NCI-H526 (cell line): Measurements from ENCODE around the gene CLIP1.
"Not testable (repeated sequence)": the region's sequence is repeated elsewhere in the genome, so short reads cannot be mapped to it uniquely, and the experiment has no call there.

Source experiments
- DNase-seq, 2 experiments: peaks; one replicate each; lab custom pipeline; 2025; lab: John Stamatoyannopoulos, UW

CLIP1 gene

DNA sequence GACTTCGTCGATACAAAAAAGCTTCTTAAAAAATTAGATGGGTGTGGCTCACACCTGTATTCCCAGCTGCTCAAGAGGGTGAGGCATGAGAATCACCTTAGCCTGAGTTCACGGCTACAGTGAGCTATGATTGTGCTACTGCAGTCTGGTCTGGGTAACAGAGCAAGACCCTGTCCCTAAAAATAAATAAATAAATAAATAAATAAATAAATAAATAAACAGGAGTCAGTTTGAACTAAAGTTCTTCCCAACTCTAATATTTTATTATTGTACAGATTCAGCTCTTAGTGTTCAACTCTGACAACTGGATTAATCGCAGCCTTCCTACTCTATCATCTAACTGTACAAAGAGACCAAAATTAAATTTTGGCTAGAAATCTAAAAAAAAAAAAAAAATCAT lies 12.7 kb upstream of the CLIP1 start:
- DNase-seq, result no peak

GRCh38 chr12:122429043-122429442 lies 6.6 kb upstream of the CLIP1 start:
- DNase-seq, result not testable (repeated sequence)

DNA sequence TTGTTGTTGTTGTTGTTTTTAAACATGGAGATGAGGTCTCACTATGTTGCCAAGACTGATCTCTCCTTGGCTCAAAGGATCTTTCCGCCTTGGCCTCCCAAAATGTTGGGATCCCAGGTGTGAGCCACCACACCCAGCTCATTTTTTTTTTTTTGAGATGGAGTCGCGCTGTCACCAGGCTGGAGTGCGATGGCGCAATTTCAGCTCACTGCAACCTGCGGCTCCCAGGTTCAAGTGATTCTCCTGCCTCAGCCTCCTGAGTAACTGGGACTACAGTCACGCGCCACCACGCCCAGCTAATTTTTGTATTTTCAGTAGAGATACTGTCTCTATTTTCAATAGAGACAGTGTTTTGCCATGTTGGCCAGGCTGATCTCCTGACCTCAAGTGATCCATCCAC lies 4.9 kb upstream of the CLIP1 start:
- DNase-seq, result no peak

DNA sequence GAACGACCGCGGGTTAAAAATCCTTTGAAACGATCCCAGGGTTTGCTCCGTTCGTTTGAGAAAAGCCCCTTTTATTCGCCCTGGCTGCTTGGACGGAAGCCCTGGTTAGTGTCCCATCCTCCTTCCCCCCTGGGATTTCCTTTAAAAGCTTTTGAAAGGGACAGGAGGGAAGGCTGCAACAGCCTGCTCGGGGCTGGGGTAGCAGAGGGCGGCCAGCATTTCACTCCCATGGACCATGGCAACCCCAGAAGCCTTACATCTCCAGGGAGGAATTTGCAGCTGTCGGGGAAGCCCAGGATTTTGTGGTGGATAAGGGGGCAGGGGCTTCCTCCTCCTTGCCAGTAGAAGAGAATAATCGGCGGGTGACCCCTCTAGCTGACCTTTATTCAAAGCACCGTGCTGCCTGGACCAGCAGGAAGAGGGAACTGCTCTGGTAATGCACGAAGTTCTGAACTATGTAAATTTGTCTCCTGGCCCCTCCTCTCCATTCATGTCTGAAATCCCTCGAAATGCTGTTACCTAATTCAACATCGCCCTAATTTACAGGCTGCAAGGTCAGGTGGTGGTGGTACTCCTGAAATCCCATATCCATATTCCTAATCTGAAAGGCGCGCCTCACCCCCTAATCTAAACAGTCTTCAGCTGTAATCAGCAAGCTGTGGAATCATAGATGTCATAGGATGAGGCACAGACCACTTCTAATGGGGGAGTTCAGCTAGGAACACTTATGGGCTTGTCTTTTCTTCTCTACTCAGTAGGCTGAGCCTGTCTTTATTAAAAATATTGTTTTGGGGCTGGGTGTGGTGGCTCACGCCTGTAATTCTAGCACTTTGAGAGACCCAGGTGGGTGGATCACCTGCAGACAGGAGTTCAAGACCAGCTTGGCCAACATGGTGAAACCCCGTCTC lies 1.0 kb upstream of the CLIP1 start:
- peak; percentile 53 to 68 for DNase-seq

DNA sequence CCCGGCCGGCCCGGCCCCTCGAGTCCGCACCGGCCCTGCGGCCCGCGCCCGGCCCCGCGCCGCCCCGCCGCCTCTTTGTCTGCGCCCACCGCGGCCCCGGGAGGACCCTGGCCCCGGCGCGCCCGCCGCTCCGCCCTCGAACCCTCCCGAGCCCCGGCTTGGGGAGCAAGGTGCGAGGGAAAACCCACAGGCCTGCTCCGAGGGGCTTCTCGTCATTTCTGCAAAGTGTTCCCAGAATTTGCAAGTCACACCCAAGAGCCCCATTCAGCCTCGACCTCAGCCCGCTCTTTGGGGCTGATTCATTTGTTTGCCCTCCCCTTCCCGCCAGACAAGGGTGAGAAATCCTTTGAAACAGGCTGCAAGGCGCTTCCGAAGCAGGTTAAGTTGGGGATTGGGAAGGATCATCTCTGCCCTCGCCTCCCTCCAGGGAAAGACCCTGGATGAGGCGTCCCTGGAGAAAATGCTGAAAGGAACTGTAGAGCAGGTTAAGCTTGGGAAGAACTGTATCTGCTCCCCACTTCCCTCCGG lies 325 bp upstream of the CLIP1 start:
- peak; percentile 53 to 79 for DNase-seq

DNA sequence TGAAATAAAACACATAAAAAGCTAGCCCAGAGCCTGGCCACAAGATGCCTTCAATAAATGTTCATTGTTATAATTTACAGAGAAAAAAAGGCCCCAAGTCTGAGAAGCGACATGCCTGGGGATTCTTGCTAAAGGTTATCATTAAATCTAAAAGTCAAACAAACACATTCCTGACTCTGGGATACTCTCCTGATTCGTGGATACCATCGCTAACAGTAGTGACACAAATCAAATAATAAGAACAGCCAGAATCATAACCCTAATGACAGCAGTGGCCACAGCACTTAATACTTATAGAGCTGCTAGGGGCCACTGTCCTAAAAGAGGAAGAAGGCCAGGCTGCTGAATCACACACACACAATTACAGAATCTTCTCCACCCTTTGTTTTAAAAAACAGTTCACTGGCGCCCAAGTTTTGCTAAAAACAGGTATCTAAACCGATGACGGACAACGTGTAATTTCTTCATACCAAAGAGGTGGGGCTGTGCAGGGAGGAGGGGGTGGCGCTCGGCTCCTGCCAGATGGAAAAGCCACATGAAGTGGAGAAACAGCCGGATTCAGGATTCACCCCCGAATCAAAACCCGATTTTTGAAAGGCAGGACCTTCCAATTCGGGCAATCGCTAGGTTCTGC lies 1.2 kb downstream of the CLIP1 start:
- DNase-seq, result peak in 1 of 2 experiments; percentile 54

GRCh38 chr12:122420471-122421162 lies 1.9 kb downstream of the CLIP1 start:
- no peak for DNase-seq

DNA sequence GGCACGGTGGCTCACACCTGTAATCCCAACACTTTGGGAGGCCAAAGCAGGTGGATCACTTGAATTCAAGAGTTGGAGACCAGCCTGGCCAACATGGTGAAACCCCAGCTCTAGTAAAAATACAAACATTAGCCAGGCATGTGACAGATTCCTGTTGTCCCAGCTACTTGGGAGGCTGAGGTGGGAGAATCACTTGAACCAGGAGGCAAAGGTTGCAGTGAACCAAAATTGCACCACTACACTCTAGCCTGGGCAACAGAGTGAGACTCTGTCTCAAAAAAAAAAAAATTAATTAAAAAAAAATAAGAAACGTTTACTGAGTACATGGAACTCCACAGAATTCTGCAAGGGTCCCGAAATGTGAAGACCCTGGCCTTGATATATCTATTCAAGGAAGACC lies 3.4 kb downstream of the CLIP1 start:
- not testable (repeated sequence) for DNase-seq

DNA sequence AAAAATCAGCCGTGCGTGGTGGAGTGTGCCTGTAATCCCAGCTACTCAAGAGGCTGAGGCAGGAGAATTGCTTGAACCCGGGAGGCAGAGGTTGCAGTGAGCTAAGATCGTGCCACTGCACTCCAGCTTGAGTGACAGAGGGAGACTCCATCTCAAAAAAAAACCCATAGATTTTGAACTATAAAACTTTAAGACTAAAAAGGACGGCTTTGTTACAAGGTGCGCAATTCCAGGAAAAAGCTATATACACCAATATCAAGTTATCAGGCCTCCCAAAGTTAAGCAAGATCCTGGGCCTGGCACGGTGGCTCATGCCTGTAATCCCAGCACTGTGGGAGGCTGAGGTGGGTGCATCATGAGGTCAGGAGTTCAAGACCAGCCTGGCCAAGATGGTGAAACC lies 6.8 kb downstream of the CLIP1 start:
- DNase-seq, result not testable (repeated sequence)

DNA sequence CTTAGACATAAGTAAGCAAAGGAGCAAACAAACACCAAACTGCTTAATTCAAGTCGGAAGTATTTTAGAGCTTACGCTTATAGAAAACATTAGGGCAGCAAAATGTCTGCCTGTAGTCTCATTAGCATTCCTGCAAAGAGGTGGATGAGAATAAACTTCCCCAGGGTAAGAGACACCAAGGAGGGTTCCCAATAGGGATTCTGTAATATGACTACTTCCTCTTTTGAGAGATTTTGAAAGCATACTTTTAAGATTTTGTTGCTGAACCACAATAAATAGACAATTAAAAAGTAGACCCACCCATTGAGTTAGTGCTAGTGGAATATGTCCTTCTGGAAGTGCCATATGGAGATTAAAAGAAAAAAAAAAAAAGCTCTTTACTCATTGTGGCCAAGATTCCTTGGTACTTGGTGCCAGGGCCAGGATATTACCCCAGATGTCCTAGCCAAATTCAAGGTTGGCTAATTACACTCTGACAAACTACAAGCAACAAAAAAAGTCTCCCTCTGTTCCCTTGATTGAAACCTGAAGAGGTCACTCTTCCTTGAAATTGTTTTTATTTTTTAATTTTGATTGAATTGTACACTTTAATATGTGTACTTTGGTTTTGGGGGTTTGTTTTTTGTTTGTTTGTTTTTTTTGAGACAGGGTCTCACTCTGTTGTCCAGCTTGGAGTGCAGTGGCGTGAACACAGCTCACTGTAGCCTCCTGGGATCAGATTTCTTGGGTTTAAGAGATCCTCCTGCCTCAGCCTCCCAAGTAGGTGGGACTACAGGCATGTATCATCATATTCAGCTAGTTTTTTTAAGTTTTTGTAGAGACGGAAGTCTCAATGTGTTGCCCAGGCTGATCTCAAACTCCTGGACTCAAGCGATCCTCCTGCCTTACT lies 8.7 kb downstream of the CLIP1 start:
- no peak for DNase-seq

DNA sequence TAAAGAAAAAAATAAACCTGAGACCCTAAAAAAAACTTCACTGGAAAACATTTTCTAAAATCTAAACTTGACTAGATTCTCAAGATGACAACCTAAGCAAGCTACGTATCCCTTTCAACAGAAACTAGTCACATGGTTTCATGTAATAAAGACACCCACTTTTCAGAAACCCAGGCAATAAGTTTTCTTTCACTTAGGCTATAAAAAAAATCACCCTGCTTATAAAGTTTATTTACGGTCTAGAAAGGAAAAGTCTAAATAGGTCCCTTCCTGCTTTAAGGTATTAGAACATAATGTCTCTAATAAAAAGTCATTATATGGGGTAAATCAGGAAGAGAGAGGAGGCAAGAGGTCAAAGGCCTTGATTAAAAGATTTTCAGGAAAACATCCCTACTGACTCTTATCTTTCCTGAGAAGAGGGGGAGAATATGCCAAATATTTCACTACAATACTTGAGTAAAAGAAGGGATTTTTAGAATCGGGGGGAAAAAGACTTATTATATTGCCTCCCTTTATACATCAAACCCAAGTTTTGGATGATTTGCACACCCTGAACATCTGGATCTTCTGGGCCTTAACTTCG lies 9.5 kb downstream of the CLIP1 start:
- DNase-seq, result no peak

GRCh38 chr12:122411537-122411936 lies 10.9 kb downstream of the CLIP1 start:
- DNase-seq, result no peak

DNA sequence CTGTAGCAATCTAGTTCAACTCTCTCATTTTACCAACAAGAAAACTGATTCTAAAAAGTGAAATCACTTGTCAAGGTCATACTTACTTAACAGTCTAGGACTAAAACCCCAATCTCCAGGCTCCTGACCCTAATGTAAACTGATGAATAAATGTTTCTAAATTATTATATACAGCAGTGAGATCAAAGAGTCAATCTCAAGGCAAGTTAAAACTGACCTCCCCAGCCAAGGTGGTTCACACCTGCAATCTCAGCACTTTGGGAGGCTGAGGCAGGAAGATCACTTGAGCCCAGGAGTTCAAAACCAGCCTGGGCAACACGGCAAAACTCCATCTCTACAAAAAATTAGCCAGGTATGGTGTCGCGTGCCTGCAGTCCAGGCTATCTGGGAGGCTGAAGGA lies 15.3 kb downstream of the CLIP1 start:
- DNase-seq, result no peak

DNA sequence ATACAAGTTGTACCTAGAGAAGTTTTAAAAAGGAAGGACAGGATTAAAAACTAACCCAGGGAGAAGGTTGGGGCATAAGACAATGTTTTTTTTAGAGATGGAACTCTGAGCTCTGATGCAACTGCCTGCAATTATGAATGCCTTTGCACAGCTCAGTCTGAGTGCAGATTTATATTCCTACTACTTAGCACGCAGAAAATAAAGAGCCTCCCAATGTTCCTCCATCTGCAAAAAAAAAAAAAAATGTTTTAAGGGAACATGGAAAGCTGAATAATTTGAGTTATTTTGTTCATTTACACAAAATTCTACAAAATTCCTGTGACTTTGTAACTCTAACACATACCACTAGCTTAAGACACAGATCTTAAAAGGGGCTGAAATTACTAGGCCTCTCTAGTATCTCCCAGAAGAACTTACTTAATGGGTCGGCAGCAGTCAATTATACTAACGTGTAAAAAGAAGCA lies 15.7 kb downstream of the CLIP1 start:
- DNase-seq, result no peak

- DNase-seq, result no peak
Measured at GRCh38 chr12:122403831-122404230, 18.6 kb downstream of the CLIP1 start.

DNA sequence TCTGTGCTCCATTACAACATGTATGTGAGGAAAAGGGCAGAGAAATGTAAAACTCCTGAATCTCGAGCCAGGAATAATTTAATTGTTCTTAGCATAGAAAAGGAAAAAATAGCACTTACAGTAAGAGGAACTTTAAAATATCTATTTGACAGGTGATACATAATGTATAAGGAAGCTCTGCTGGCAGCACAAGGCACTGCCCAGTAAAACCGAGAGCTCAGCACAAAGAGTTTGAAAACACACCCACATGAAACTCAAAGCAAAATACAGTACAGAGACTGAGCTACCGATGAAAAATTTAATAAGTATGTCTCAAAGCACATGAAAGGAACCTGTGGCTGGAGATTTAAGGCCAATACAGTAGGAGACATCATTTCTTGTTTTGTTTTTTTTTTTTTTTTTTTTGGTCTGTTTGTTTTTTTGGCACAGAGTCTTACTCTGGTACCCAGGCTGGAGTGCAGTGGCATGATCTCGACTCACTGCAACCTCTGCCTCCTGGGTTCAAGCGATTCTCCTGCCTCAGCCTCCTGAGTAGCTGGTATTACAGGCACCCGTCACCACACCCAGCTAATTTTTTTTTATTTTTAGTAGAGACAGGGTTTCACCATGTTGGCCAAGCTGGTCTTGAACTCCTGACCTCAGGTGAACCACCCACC lies 19.2 kb downstream of the CLIP1 start:
- DNase-seq, result no peak

DNA sequence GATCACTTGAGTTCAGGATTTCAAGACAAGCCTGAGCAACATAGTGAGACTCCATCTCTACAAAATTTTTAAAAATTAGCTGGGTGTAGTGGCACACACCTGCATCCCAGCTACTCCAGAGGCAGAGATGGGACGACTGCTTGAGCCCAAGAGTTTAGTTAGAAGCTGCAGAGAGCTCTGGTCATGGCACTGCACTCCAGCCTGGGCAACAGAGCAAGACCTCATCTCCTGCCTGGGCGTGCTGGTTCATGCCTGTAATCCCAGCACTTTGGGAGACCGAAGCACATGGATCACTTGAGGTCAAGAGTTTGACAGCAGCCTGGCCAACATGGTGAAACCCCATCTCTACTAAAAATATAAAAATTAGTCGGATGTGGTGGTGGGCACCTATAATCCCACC lies 20.2 kb downstream of the CLIP1 start:
- no peak for DNase-seq

DNA sequence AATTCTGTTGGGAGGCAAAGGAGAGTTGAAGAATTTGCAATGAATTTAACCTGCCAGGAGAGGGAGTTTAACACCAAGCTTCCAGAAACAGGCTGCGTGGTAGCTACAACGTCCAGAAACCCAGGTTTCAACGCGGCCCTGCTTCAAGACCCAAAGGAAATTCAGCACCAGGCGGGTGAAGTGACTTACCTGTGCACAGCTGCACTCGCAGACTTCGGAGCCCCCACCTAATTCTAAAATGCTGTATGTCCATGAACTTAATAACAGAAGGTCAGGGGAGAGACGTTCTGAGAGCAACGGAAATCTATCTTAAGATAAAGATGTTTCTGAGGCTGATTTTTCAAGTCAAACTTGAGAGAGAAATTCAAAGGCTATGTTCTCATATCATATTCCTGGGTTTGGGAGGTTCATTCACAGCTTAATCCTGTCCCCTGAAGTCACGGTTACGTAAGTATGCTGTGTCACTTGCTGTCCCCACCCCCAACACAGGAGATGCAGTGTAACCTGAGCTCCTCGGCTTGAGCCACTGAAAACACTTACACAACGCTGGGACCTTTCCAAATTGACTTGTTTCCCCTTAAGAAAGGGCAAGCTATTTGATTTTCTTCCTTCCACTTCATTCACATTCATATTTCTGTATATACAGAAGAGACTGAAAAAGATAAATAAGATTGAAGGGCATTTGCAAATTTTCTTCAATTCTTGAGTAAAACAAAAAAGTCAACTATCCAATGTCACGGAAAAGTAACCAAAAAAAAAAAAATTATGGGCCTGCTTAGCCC lies 22.7 kb downstream of the CLIP1 start:
- DNase-seq, result peak; percentile 58 to 80

GRCh38 chr12:122399254-122399591 lies 23.2 kb downstream of the CLIP1 start:
- DNase-seq, result no peak

GRCh38 chr12:122397981-122398380 lies 24.5 kb downstream of the CLIP1 start:
- DNase-seq, result not testable (repeated sequence)
